ENCODE measurements around the gene VEGFA.

VEGFA gene

GRCh38 chr6:43753570-43754183 lies 16.3 kb upstream of the VEGFA start:
- FAIRE-seq (peak; percentile 89), DNase-seq (ENCODE audit: insufficient read length, low spot score) (no peak)
- TF ChIP-seq TAF1 (IDR thresholded peaks at IDR 0.05; ENCODE audit: low read depth, low read length) (no peak), PAX5 (IDR thresholded peaks at IDR 0.05; ENCODE audit: insufficient read depth, low read length, severe bottlenecking) (no peak), POLR2A (IDR thresholded peaks at IDR 0.05; ENCODE audit: low read depth, low read length) (no peak), SPI1 (IDR thresholded peaks at IDR 0.05; ENCODE audit: low read depth, low read length) (no peak), POLR2AphosphoS5 (IDR thresholded peaks at IDR 0.05; ENCODE audit: low read depth, low read length) (no peak), POU2F2 (IDR thresholded peaks at IDR 0.05; ENCODE audit: low read depth, low read length) (no peak)

- no peak for FAIRE-seq
- DNase-seq (ENCODE audit: insufficient read length, low spot score), result no peak
- TF ChIP-seq SPI1 (IDR thresholded peaks at IDR 0.05; ENCODE audit: low read depth, low read length) (no peak), PAX5 (IDR thresholded peaks at IDR 0.05; ENCODE audit: insufficient read depth, low read length, severe bottlenecking) (no peak), POU2F2 (IDR thresholded peaks at IDR 0.05; ENCODE audit: low read depth, low read length) (no peak), POLR2AphosphoS5 (IDR thresholded peaks at IDR 0.05; ENCODE audit: low read depth, low read length) (no peak), POLR2A (IDR thresholded peaks at IDR 0.05; ENCODE audit: low read depth, low read length) (no peak), TAF1 (IDR thresholded peaks at IDR 0.05; ENCODE audit: low read depth, low read length) (no peak)
Measured at GRCh38 chr6:43757966-43758616, 11.9 kb upstream of the VEGFA start.

DNA sequence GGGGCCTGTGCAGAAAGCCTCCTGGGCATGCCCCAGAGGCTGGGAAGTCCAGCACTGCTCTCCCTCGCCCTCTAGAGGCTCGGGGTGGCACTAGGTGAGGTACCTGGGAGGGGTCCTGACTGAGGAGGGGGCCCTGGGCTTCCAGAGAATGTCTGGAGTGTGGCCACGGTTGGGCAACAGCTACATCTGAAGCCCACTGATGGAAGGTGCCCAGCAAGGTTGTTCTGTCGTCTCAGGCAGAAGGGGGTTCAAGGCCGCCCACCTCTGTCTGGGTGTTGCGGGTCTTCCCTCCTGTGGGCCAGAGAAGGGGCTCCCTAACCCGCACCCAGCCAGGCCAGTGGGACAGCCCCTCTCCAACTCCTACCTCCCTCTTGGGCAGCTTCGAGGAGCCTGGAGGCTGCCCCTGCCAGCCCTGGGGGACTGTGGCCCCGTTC lies 11.4 kb upstream of the VEGFA start:
- no peak for FAIRE-seq
- TF ChIP-seq POLR2AphosphoS5 (IDR thresholded peaks at IDR 0.05; ENCODE audit: low read depth, low read length), result no peak
- DNase-seq (ENCODE audit: insufficient read length, low spot score), result no peak

- FAIRE-seq, result no peak
- TF ChIP-seq POU2F2 (IDR thresholded peaks at IDR 0.05; ENCODE audit: low read depth, low read length), result peak; percentile 87; the same call in 1 of the 2 replicates
- TF ChIP-seq PAX5 (IDR thresholded peaks at IDR 0.05; ENCODE audit: insufficient read depth, low read length, severe bottlenecking), result no peak
Measured at GRCh38 chr6:43759136-43759906, 10.7 kb upstream of the VEGFA start.

DNA sequence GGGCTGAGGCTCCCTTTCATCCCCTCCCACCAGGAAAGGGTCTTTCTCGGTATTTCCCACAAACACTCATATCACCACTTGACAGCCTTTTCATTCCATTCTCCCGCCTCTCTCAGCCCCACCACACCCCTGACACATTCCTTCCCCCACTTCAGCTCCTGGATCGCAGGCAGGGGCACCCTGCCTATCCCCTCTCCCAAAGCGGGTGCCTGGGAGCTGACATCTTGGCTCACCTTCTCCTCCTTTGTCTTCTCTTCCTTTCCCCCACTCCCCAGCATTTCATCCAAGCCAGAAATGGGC lies 10.2 kb upstream of the VEGFA start:
- no peak for DNase-seq (ENCODE audit: insufficient read length, low spot score)
- no peak for TF ChIP-seq POLR2AphosphoS5 (IDR thresholded peaks at IDR 0.05; ENCODE audit: low read depth, low read length)
- no peak for TF ChIP-seq POU2F2 (IDR thresholded peaks at IDR 0.05; ENCODE audit: low read depth, low read length)
- no peak for TF ChIP-seq POLR2A (IDR thresholded peaks at IDR 0.05; ENCODE audit: low read depth, low read length)
- TF ChIP-seq PAX5 (IDR thresholded peaks at IDR 0.05; ENCODE audit: insufficient read depth, low read length, severe bottlenecking), result no peak
- no peak for TF ChIP-seq SPI1 (IDR thresholded peaks at IDR 0.05; ENCODE audit: low read depth, low read length)
- TF ChIP-seq TAF1 (IDR thresholded peaks at IDR 0.05; ENCODE audit: low read depth, low read length), result no peak
- FAIRE-seq, result no peak

More at GRCh38 chr6:43759136-43759906, 10.7 kb upstream of the VEGFA start:
- DNase-seq (ENCODE audit: insufficient read length, low spot score), result no peak

DNA sequence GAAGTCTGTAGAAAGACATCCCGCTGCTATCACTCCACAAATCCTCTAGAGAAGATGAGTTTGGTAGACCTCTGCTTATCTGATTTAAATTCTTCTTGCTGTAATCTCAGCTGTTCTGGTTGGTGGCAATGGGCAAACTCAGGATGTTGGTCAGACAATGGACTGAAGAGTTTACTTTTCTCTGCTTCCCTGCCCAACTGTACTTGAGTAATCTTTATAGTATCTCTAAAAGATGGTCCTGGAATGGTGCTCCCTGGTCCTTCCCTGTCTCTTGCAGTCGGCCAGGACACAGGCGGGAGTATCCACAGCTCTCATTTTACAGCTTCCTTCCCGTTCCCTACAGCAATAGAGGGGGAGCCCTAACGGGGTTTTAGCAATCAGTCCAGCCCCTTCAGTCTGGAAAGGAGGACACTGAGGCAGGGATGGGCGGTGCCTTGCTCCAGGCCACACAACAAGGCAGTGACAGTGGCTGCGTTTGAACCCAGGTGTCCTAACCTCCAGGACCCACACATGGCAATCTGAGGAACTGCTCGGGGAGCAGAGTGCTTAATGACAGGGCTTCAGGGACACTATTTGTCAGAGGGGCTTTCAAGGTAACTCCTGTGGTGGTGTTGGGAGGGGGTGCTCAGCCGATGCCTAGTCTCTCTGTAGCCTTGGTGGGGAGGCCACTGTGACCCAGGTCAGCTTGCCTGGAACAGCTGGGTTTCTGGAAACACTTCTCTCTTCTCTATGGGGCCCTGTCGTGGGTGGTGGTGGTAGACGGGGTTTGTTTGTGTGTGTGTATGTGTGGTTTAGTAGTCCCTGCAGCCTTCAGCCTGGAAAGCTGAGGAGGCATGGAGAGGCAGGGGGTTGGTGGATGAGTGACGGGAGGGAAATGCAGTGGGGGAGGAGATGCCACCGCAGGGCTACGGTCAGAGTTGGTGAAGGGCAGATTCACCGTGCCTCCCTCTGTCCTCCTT lies 9.5 kb upstream of the VEGFA start:
- TF ChIP-seq TAF1 (IDR thresholded peaks at IDR 0.05; ENCODE audit: low read depth, low read length), result no peak
- TF ChIP-seq POLR2AphosphoS5 (IDR thresholded peaks at IDR 0.05; ENCODE audit: low read depth, low read length), result no peak
- no peak for TF ChIP-seq SPI1 (IDR thresholded peaks at IDR 0.05; ENCODE audit: low read depth, low read length)
- TF ChIP-seq POU2F2 (IDR thresholded peaks at IDR 0.05; ENCODE audit: low read depth, low read length), result no peak
- FAIRE-seq, result no peak
- no peak for DNase-seq (ENCODE audit: insufficient read length, low spot score)

- DNase-seq (ENCODE audit: insufficient read length, low spot score), result no peak
- FAIRE-seq, result no peak
- TF ChIP-seq TAF1 (IDR thresholded peaks at IDR 0.05; ENCODE audit: low read depth, low read length) (no peak), SPI1 (IDR thresholded peaks at IDR 0.05; ENCODE audit: low read depth, low read length) (no peak), PAX5 (IDR thresholded peaks at IDR 0.05; ENCODE audit: insufficient read depth, low read length, severe bottlenecking) (no peak), POLR2AphosphoS5 (IDR thresholded peaks at IDR 0.05; ENCODE audit: low read depth, low read length) (no peak), POU2F2 (IDR thresholded peaks at IDR 0.05; ENCODE audit: low read depth, low read length) (no peak), POLR2A (IDR thresholded peaks at IDR 0.05; ENCODE audit: low read depth, low read length) (no peak)
Measured at GRCh38 chr6:43761666-43762409, 8.2 kb upstream of the VEGFA start.

DNA sequence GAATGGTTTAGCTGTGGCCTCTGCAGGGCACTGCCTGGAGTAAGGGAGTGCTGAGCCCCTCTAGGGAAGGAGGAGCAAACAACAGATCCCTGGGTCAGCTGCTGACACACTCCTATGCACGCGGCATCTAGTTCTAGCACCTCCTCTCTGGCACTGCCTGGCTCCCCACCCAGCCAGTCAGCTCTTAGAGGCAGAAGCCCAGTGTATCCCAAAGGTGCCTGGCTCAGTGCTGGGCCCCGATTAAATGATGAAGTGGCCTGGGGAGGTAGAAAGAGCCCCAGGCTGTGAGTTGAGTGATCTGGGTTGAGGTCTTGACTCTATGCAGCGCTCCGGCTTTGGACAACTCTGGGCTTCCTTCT lies 7.6 kb upstream of the VEGFA start:
- no peak for TF ChIP-seq POLR2AphosphoS5 (IDR thresholded peaks at IDR 0.05; ENCODE audit: low read depth, low read length)
- no peak for TF ChIP-seq POU2F2 (IDR thresholded peaks at IDR 0.05; ENCODE audit: low read depth, low read length)
- no peak for TF ChIP-seq SPI1 (IDR thresholded peaks at IDR 0.05; ENCODE audit: low read depth, low read length)
- no peak for TF ChIP-seq POLR2A (IDR thresholded peaks at IDR 0.05; ENCODE audit: low read depth, low read length)
- TF ChIP-seq PAX5 (IDR thresholded peaks at IDR 0.05; ENCODE audit: insufficient read depth, low read length, severe bottlenecking), result no peak
- TF ChIP-seq TAF1 (IDR thresholded peaks at IDR 0.05; ENCODE audit: low read depth, low read length), result no peak
- no peak for FAIRE-seq

More for the DNA sequence above, 7.6 kb upstream of the VEGFA start:
- DNase-seq (ENCODE audit: insufficient read length, low spot score), result no peak

All from GM12891 (cell line).